Fibroblast of mammary gland (primary cell): Measurements from ENCODE around the gene SND1.
A peak's percentile ranks its signal among the peaks of the same experiment; 100 is the strongest.

Source experiments
- DNase-seq: peaks from one replicate; pipeline ENCODE4 v3.0.0-alpha.2; 2010; ENCODE audit warnings: low read depth
- H3K4me3 ChIP-seq: 2 replicates; pipeline ENCODE4 v1.5.1; 2011; ENCODE audit warnings: low read depth, mild to moderate bottlenecking, low read length, moderate library complexity; ENCODE audit not compliant: control insufficient read depth
- TF ChIP-seq, protein P1 (sequence below): conservative IDR thresholded peaks from 2 replicates; pipeline ENCODE4 v1.5.1; 2011; ENCODE audit warnings: low read depth, low read length, inconsistent platforms; ENCODE audit not compliant: control insufficient read depth, insufficient read depth

SND1 gene

DNA sequence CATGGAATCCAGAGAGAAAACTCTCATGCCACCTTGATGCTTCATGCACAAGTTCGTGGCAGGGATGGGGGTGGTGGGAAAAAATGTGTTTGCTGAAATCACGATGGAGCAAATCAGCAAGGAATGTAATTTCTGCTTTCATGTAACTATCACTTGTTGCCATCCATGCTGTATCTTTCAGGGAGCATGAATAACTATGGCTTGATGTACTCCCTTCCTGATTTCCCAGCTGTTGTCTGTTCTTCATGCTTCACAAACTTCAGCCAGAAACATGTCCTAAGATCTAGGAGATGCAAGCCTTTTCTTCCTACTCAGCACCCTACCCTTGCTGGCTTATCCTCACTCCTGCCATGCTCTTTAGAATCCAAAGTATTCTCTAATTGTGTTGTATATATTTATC, 315.3 kb downstream of the SND1 start:
- no peak for DNase-seq
- no peak overlapping the region for H3K4me3 ChIP-seq
- TF ChIP-seq, protein P1, sequence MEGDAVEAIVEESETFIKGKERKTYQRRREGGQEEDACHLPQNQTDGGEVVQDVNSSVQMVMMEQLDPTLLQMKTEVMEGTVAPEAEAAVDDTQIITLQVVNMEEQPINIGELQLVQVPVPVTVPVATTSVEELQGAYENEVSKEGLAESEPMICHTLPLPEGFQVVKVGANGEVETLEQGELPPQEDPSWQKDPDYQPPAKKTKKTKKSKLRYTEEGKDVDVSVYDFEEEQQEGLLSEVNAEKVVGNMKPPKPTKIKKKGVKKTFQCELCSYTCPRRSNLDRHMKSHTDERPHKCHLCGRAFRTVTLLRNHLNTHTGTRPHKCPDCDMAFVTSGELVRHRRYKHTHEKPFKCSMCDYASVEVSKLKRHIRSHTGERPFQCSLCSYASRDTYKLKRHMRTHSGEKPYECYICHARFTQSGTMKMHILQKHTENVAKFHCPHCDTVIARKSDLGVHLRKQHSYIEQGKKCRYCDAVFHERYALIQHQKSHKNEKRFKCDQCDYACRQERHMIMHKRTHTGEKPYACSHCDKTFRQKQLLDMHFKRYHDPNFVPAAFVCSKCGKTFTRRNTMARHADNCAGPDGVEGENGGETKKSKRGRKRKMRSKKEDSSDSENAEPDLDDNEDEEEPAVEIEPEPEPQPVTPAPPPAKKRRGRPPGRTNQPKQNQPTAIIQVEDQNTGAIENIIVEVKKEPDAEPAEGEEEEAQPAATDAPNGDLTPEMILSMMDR, result no peak

DNA sequence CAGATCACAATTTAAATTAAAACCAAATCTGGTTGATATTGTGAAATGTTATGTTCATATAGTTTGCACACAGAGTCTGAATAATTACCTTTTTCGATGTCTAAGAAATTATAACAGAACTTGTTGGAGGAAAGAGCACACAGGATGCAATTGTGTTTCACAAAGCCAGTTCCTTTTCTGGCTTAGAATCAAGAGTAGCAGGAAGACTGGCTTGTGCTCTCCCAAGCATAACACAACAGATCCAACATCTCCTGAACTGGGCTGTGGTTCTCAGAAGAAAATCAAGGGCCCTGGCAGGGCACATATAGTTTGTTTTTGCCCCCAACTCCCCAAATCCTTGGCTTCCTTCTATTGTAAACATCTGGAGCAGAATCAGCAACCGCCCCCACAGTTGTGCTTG, 316.6 kb downstream of the SND1 start:
- H3K4me3 ChIP-seq, result no peak overlapping the region
- TF ChIP-seq, protein P1, result no peak
- peak; percentile 12 for DNase-seq

DNA sequence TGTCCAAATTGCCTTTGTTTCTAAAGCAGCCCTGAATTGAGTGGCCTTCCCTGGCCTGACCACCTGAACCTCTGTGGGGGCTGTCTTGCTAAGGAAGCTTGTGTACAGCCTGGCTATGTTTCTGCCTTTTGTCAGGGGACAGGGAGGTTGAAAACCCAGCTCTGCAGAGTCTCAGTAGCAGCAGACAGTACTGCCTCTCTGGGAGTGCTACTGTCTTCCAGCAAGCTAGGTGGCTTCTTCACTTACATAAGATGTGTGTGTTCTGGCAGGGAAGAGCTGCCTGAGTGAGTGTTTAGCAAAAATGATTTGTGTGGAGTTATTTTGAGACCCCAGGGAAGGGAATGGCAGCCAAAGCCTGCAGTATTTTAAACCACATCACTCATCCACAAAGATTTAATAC, 321.8 kb downstream of the SND1 start:
- TF ChIP-seq, protein P1, result no peak

DNA sequence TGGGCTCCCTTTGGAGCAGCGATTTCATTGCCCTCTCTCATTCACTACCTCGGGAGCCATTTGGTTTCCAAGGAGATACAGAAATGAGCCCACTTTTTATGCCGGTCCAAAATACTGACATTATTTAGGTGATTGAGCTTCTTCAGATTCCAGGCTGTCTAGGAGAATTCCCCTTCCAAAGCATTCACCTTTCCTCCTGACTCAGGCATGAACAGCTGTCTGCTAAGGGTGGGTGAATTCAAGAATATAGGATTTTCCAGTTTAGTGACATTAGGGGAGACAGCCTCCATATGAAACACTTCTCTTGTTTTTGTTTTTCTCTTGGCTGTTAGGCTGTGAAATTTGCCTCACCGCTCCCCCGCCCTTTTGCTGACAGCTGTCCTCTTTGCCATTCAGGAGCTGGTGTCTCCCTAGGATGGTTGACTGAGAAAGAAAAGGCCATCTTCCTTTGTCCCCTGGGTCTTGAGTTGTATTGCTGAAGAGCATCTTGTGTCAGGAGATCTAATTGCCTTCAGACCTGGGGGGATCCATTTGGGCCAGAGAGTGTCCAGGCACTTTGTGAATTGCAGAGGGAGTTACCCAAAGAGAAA, 322.5 kb downstream of the SND1 start:
- H3K4me3 ChIP-seq, result no peak overlapping the region
- TF ChIP-seq, protein P1, result no peak
- DNase-seq, result no peak

More for the DNA sequence above, 321.8 kb downstream of the SND1 start:
- no peak overlapping the region for H3K4me3 ChIP-seq
- no peak for DNase-seq

DNA sequence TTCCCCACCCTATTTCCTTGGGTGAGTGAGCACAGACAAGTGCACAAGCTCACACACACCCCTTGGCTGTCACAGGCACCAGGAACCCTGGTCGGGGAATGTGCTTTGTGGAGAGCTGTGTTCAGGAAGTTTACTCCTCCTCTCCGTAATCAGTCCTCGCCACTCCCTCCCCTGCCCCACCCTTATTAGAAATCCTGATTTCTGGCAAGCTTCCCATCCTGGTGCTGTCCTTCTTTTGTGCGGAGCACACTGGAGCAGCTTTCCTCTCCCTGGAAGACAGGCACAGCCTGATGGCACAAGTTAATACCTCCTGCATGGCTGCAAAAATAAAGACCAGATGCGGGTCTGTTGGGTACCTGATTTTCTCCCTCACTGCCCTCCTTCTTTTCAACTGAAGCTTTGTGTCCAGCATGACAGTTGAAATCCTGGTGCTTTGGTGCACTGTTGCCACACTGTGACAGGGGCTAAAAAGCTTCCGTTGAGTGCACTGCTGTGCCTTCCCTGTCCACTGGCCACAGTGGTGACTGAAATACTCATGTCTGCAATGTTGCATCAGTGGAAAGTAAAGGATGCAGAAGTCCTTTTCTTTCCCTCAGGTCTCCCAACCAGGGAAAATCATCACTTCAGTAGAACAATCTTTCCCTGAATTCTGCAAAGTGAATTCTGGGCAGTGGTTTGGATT, 324.2 kb downstream of the SND1 start:
- H3K4me3 ChIP-seq, result no peak overlapping the region
- DNase-seq, result no peak
- TF ChIP-seq, protein P1, result no peak

DNA sequence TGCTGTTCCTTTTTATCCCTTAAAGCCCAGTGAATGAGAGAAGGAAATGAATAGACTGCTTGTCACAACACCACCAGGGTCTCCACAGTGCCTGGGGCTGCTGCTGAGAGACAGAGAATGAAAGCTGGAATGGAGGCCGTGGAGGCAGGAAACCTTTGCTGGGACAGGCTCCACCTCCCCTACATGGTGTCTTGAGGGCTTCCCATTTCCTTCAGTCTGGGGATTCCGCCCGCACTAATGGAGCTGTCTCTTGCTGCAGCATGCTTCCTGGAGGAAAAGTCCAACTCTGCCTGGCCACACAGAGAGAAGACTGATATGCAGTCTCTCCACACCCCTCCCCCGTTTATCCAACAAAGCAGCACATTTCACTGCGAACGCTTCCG, 324.7 kb downstream of the SND1 start:
- H3K4me3 ChIP-seq, result no peak overlapping the region
- TF ChIP-seq, protein P1, result no peak
- no peak for DNase-seq
